ENCODE measurements around the gene TAAR5. TPM values are rescaled to one million over a fixed set of nuclear protein-coding genes. Genes with fewer than 3 reads are reported as not detected.
"Not testable (repeated sequence)": the region's sequence is repeated elsewhere in the genome, so short reads cannot be mapped to it uniquely, and the experiment has no call there.

Gene TAAR5, protein sequence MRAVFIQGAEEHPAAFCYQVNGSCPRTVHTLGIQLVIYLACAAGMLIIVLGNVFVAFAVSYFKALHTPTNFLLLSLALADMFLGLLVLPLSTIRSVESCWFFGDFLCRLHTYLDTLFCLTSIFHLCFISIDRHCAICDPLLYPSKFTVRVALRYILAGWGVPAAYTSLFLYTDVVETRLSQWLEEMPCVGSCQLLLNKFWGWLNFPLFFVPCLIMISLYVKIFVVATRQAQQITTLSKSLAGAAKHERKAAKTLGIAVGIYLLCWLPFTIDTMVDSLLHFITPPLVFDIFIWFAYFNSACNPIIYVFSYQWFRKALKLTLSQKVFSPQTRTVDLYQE
- total RNA-seq: not detected in 2 replicates
- not detected in 2 replicates for polyA plus RNA-seq
- polyA plus RNA-seq (2012): not detected in 2 replicates
- polyA minus RNA-seq (ENCODE audit: low replicate concordance): not detected in 2 replicates

DNA sequence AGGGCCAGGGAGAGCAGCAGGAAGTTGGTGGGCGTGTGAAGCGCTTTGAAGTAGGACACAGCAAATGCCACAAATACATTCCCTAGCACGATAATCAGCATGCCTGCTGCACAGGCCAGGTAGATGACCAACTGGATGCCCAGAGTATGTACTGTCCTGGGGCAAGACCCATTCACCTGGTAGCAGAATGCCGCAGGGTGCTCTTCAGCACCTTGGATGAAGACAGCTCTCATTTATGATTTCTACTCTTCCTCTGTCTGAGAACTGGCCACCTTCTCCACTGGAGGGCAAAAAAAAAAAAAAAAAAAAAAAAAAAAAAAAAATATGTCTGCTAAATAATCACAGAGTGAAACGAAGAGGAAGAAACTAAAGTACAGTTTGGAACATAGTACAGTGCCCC lies at the start of gene TAAR5:
Gene TAAR5 (minus strand): TSS at position 288 of the 400 bp plus-strand sequence. CDS start 55 bp downstream, at position 233.
- no peaks in the 10 kb centered on the region for H3K36me3 ChIP-seq (ENCODE audit: control insufficient read depth, insufficient read depth, low read length)
- no peak within 1 kb of the TSS for H3K27ac ChIP-seq (ENCODE audit: insufficient read depth, low read length)
- TF ChIP-seq CTCF (conservative IDR thresholded peaks at IDR 0.05 in 1 of 2, IDR thresholded peaks at IDR 0.05 in 1 of 2; ENCODE audit: low read depth in 1 of 2, low read length in 2 of 2): no peak
- TF ChIP-seq EZH2 (IDR thresholded peaks at IDR 0.05; ENCODE audit: low read length, missing control alignments): no peak
- no peaks in the 10 kb centered on the region for H4K20me1 ChIP-seq (ENCODE audit: control insufficient read depth, extremely low read depth, insufficient read depth, low read length)
- H3K4me1 ChIP-seq (ENCODE audit: control insufficient read depth, extremely low read depth, insufficient read depth, low read length): no peaks in the 10 kb centered on the region
- H3K27me3 ChIP-seq (ENCODE audit: control insufficient read depth, insufficient read depth, low read length): peaks cover 3% of the 10 kb centered on the region
- no peak within 1 kb of the TSS for H3K4me3 ChIP-seq (replicated peaks in 1 of 4; ENCODE audit: control extremely low read depth in 1 of 4, insufficient read depth in 1 of 4, low read depth in 3 of 4, low read length in 4 of 4)
- no peak within 1 kb of the TSS for H3K4me2 ChIP-seq (ENCODE audit: extremely low read depth, insufficient read depth, low read length)
- no peaks in the 10 kb centered on the region for H3K79me2 ChIP-seq (ENCODE audit: control insufficient read depth, insufficient read depth, low read length)
- no peak within 1 kb of the TSS for H3K9ac ChIP-seq (ENCODE audit: insufficient read depth, low read length)
- DNase-seq (ENCODE audit: low read depth in 2 of 2): no peak
- no peaks in the 10 kb centered on the region for H3K9me3 ChIP-seq (ENCODE audit: control insufficient read depth, insufficient read depth, low read depth, low read length)
- no peak within 1 kb of the TSS for H2AFZ ChIP-seq (ENCODE audit: low read length)

DNA sequence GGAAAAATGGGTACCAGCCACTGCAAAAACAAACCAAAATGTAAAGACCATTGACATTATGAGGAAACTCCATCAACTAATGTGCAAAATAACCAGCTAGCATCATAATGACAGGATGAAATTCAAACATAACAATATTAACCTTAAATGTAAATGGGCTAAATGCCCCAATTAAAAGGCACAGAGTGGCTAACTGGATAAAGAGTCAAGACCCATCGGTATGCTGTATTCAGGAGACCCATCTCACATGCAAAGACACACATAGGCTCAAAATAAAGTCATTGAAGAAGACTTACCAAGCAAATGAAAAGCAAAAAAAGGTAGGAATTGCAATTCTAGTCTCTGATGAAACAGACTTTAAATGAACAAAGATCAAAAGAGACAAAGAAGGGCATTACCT lies 47.6 kb upstream of the TAAR5 start:
- H3K36me3 ChIP-seq (ENCODE audit: control insufficient read depth, insufficient read depth, low read length); H3K27ac ChIP-seq (ENCODE audit: insufficient read depth, low read length); DNase-seq (ENCODE audit: low read depth in 2 of 2); H3K4me2 ChIP-seq (ENCODE audit: extremely low read depth, insufficient read depth, low read length); H2AFZ ChIP-seq (ENCODE audit: low read length); H3K9ac ChIP-seq (ENCODE audit: insufficient read depth, low read length); H3K27me3 ChIP-seq (ENCODE audit: control insufficient read depth, insufficient read depth, low read length); H3K4me3 ChIP-seq (replicated peaks in 1 of 4; ENCODE audit: control extremely low read depth in 1 of 4, insufficient read depth in 1 of 4, low read depth in 3 of 4, low read length in 4 of 4); H3K79me2 ChIP-seq (ENCODE audit: control insufficient read depth, insufficient read depth, low read length); H3K9me3 ChIP-seq (ENCODE audit: control insufficient read depth, insufficient read depth, low read depth, low read length); H3K4me1 ChIP-seq (ENCODE audit: control insufficient read depth, extremely low read depth, insufficient read depth, low read length); H4K20me1 ChIP-seq (ENCODE audit: control insufficient read depth, extremely low read depth, insufficient read depth, low read length): not testable (repeated sequence)

DNA sequence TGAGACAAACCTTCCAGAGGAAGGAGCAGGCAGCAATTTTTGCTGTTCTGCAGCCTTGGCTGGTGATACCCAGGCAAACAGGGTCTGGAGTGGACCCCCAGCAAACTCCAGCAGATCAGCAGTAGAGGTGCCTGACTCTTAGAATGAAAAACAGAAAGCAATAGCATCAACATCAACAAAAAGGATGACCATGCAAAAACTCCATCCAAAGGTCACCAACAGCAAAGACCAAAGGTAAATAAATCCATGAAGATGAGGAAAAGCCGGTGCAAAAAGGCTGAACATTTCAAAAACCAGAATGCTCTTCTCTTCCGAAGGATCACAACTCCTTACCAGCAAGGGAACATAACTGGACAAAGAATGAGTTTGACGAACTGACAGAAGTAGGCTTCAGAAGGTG lies 46.4 kb upstream of the TAAR5 start:
- not testable (repeated sequence) for H3K79me2 ChIP-seq (ENCODE audit: control insufficient read depth, insufficient read depth, low read length); H3K4me2 ChIP-seq (ENCODE audit: extremely low read depth, insufficient read depth, low read length); H3K27ac ChIP-seq (ENCODE audit: insufficient read depth, low read length); H4K20me1 ChIP-seq (ENCODE audit: control insufficient read depth, extremely low read depth, insufficient read depth, low read length); H3K27me3 ChIP-seq (ENCODE audit: control insufficient read depth, insufficient read depth, low read length); H2AFZ ChIP-seq (ENCODE audit: low read length); H3K4me1 ChIP-seq (ENCODE audit: control insufficient read depth, extremely low read depth, insufficient read depth, low read length); H3K9ac ChIP-seq (ENCODE audit: insufficient read depth, low read length); H3K9me3 ChIP-seq (ENCODE audit: control insufficient read depth, insufficient read depth, low read depth, low read length); DNase-seq (ENCODE audit: low read depth in 2 of 2); H3K4me3 ChIP-seq (replicated peaks in 1 of 4; ENCODE audit: control extremely low read depth in 1 of 4, insufficient read depth in 1 of 4, low read depth in 3 of 4, low read length in 4 of 4); H3K36me3 ChIP-seq (ENCODE audit: control insufficient read depth, insufficient read depth, low read length)

- H3K27ac ChIP-seq (ENCODE audit: insufficient read depth, low read length); H3K4me3 ChIP-seq (replicated peaks in 1 of 4; ENCODE audit: control extremely low read depth in 1 of 4, insufficient read depth in 1 of 4, low read depth in 3 of 4, low read length in 4 of 4); H3K4me1 ChIP-seq (ENCODE audit: control insufficient read depth, extremely low read depth, insufficient read depth, low read length); H3K4me2 ChIP-seq (ENCODE audit: extremely low read depth, insufficient read depth, low read length); H3K9ac ChIP-seq (ENCODE audit: insufficient read depth, low read length); H3K36me3 ChIP-seq (ENCODE audit: control insufficient read depth, insufficient read depth, low read length); DNase-seq (ENCODE audit: low read depth in 2 of 2); H2AFZ ChIP-seq (ENCODE audit: low read length); H3K79me2 ChIP-seq (ENCODE audit: control insufficient read depth, insufficient read depth, low read length); H3K9me3 ChIP-seq (ENCODE audit: control insufficient read depth, insufficient read depth, low read depth, low read length); H3K27me3 ChIP-seq (ENCODE audit: control insufficient read depth, insufficient read depth, low read length); H4K20me1 ChIP-seq (ENCODE audit: control insufficient read depth, extremely low read depth, insufficient read depth, low read length): not testable (repeated sequence)
Measured at GRCh38 chr6:132635288-132635687, 45.7 kb upstream of the TAAR5 start.
